ENCODE data around the gene FBXO7.

The FBXO7 gene

DNA sequence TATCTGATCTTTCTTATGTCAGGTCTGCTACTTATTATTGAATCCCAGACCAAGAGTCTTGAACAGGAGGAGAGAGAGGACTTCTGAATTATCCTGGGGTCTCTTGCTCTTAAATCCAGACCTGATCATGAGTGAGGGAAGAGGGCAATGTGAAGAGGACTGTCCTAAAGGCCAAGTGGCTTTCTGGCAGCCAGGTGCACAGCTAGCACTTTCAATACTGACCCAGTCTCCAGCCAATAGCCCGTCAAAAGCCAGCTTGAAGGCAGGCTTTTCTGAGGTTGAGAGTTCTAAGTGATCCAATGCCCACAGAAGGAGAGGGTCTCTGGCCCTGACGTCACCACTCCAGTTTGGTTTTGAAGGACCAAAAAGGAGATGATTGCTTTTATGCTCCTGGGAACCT, 37.2 kb downstream of the FBXO7 start:
- TF ChIP-seq CTCF (IDR thresholded peaks at IDR 0.05; ENCODE audit: unreplicated experiment in 3 of 3), result no peak
- H3K36me3 Mint-ChIP-seq (ENCODE audit: low read depth), result peaks cover 11% of the 10 kb centered on the region

GRCh38 chr22:32512267-32512982, 37.8 kb downstream of the FBXO7 start:
- peaks cover 15% of the 10 kb centered on the region for H3K36me3 Mint-ChIP-seq (ENCODE audit: low read depth)
- no peaks in the 10 kb centered on the region for H3K4me1 Mint-ChIP-seq
- TF ChIP-seq CTCF (IDR thresholded peaks at IDR 0.05; ENCODE audit: unreplicated experiment in 3 of 3), result no peak
- H3K27ac Mint-ChIP-seq, result no peak overlapping the region
- no peak overlapping the region for H3K4me3 Mint-ChIP-seq
- H3K27me3 Mint-ChIP-seq (ENCODE audit: low read depth), result no peaks in the 10 kb centered on the region
- peaks cover 5% of the 10 kb centered on the region for H3K9me3 Mint-ChIP-seq

More for the DNA sequence above, 37.2 kb downstream of the FBXO7 start:
- H3K4me1 Mint-ChIP-seq, result no peaks in the 10 kb centered on the region
- H3K27ac Mint-ChIP-seq, result no peak overlapping the region
- H3K4me3 Mint-ChIP-seq, result no peak overlapping the region
- peaks cover 2% of the 10 kb centered on the region for H3K9me3 Mint-ChIP-seq
- H3K27me3 Mint-ChIP-seq (ENCODE audit: low read depth), result no peaks in the 10 kb centered on the region

- Mint-ChIP-seq H3K27me3 (ENCODE audit: low read depth) (no peaks in the 10 kb centered on the region), H3K27ac (no peak overlapping the region), H3K9me3 (peaks cover 10% of the 10 kb centered on the region), H3K36me3 (ENCODE audit: low read depth) (peaks cover 21% of the 10 kb centered on the region), H3K4me1 (no peaks in the 10 kb centered on the region), H3K4me3 (no peak overlapping the region)
- no peak for TF ChIP-seq CTCF (IDR thresholded peaks at IDR 0.05; ENCODE audit: unreplicated experiment in 3 of 3)
These were observed 40.5 kb downstream of the FBXO7 start for GRCh38 chr22:32515084-32515483.

- TF ChIP-seq CTCF (IDR thresholded peaks at IDR 0.05; ENCODE audit: unreplicated experiment in 3 of 3), result no peak
- Mint-ChIP-seq H3K27ac (no peak overlapping the region), H3K27me3 (ENCODE audit: low read depth) (no peaks in the 10 kb centered on the region)
These were observed 42.9 kb downstream of the FBXO7 start for GRCh38 chr22:32517488-32517887.

GRCh38 chr22:32517921-32518320, 43.3 kb downstream of the FBXO7 start:
- Mint-ChIP-seq H3K27ac (no peak overlapping the region), H3K36me3 (ENCODE audit: low read depth) (peaks cover 21% of the 10 kb centered on the region), H3K4me3 (no peak overlapping the region), H3K27me3 (ENCODE audit: low read depth) (no peaks in the 10 kb centered on the region), H3K9me3 (peaks cover 10% of the 10 kb centered on the region), H3K4me1 (no peaks in the 10 kb centered on the region)
- no peak for TF ChIP-seq CTCF (IDR thresholded peaks at IDR 0.05; ENCODE audit: unreplicated experiment in 3 of 3)

More at GRCh38 chr22:32517488-32517887, 42.9 kb downstream of the FBXO7 start:
- peaks cover 10% of the 10 kb centered on the region for H3K9me3 Mint-ChIP-seq
- H3K4me3 Mint-ChIP-seq, result no peak overlapping the region
- no peaks in the 10 kb centered on the region for H3K4me1 Mint-ChIP-seq
- H3K36me3 Mint-ChIP-seq (ENCODE audit: low read depth), result peaks cover 21% of the 10 kb centered on the region

DNA sequence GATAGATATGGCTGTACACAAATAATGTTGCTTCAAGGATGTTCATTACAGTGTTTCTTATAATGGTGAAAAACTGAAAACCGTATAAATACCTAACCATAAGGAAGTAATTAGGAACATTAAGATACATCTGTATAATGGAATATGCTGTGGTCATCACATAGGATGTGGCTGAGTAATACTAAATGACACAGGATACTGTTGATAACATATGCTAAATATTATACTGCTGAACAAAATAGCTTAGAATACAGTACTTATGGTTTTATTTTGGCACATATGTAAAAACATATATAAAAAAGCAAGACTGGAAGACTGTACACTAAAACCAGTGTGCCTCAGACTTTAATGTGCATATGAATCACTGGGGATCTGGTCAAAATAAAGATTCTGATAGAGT, 43.8 kb downstream of the FBXO7 start:
- Mint-ChIP-seq H3K4me1 (no peaks in the 10 kb centered on the region), H3K36me3 (ENCODE audit: low read depth) (peaks cover 21% of the 10 kb centered on the region), H3K27ac (no peak overlapping the region), H3K4me3 (no peak overlapping the region), H3K9me3 (peaks cover 10% of the 10 kb centered on the region), H3K27me3 (ENCODE audit: low read depth) (no peaks in the 10 kb centered on the region)
- no peak for TF ChIP-seq CTCF (IDR thresholded peaks at IDR 0.05; ENCODE audit: unreplicated experiment in 3 of 3)

Measured in nephron (organoid).